Glomerular endothelial cell (primary cell): ENCODE data around the gene SNRPE. TPM values are rescaled to one million over a fixed set of nuclear protein-coding genes. Genes with fewer than 3 reads are reported as not detected.
"Not testable (repeated sequence)": the region's sequence is repeated elsewhere in the genome, so short reads cannot be mapped to it uniquely, and the experiment has no call there.

Experiments
- DNase-seq: peaks from one replicate; pipeline ENCODE4 v3.0.0-alpha.2; 2011; ENCODE audit warnings: low read depth, low spot score; ENCODE audit errors: extremely low read depth
- total RNA-seq: library from RNA; depleted of rRNA; stranded (reverse); fragments of >200 nt; gene quantifications from 2 replicates; pipeline ENCODE4 v1.2.3, GENCODE V29; 2015

SNRPE gene
- total RNA-seq = 49.2 and 52.8 TPM in 2 replicates

DNA sequence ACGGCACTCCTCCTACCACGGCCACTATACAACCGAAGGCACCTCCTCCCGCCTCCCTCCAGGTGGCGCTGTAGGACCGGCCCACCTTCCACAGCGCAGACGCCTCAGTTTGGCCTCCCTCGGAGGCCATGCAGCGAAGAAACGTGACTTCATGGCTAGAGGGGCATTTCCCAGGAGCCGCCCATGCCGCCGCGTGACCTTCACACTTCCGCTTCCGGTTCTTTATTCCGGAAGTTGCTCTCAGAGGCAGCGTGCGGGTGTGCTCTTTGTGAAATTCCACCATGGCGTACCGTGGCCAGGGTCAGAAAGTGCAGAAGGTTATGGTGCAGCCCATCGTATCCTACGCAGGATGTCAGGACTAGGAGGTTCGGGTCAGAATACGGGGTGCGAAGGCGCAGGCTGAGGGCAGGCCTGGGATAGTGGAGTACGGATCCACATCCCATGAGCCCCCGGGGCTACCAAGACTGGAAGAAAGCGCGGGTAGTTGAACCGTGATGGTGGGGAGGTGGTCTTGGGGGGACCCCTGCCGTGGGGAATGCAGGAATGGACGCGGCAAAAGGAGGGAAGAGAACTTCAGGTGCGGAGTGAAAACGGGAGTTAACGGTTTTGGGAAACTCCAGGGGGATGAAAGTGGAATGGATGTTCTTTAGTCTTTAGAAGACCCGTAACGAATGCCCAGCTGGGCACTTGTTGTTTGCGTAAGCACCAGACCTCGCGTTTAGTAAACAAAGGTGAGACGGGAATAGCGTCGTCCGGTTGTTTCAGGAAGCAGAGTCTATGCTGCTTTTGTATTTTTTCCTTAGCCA lies at the start of gene SNRPE:
SNRPE (plus strand) TSS at position 221 of the 806 bp plus-strand sequence; CDS start at position 282, 61 bp downstream.
- DNase-seq = peak; percentile 90

DNA sequence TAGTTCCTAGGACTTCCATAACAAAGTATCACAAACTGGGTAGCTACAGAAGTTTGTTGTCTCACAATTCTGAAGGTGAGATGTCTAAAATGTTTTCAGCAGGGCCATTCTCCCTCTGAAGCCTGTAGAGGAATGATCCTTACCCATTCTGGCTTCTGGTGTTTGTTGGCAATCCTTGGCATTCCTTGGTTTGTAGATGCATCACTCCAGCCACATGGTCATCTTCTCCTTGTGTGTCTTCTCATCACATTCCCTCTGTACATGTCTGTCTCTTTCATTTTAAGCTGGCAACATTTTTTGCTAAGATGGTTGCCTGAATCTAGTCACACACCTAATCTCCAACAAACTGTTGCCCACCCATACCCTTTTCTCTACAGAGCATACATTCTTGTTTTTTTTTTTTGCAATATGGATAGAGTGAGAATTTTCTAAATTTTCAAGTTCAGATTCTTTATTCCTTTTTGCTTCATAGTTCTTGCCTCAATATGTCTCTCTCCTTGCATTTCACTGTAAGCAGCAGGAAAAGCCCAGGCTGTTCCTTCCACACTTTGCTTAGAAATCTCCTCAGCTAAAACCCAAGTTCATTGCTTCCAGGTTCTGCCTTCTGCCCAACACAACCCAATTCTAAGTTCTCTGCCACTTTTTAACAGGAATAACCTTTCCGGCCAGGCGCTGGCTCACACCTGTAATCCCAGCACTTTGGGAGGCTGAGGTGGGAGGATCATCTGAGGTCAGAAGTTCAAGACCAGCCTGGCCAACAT lies 47.6 kb upstream of the SNRPE start:
- DNase-seq = no peak

DNA sequence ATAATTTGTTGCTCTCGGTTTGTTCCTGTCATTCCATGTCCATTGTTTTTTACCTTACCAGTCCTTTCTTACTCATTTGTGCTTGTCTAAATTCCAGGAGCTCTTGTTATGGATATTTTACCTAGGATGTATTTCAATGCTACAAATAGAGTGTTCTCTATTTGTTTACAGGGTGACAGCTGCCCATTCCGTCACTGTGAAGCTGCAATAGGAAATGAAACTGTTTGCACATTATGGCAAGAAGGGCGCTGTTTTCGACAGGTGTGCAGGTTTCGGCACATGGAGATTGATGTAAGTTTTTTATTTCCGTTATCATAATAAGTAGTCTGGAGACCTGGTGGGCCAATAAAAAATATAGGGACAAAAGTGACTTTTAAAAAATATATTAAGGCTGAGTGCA lies 43.0 kb upstream of the SNRPE start:
- DNase-seq = no peak

DNA sequence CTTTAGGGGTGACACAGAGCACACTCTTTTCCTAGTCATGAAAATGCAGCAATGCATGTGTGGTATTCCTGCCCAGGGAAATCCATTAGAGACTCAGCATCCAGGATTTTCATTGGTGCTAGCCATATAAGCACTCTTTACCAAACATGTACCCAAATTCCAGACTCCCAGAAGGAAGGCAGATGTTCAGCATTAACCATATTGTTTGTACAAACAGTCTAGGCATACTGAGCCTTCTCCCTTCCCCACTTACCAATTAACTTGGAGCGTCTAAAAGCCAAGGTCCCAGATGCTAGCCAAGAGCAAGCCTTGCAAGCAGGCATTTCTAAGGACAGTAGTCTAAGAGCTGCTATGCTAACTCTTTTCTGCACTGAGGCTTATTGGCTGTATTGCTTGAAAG lies 38.1 kb upstream of the SNRPE start:
- no peak for DNase-seq

DNA sequence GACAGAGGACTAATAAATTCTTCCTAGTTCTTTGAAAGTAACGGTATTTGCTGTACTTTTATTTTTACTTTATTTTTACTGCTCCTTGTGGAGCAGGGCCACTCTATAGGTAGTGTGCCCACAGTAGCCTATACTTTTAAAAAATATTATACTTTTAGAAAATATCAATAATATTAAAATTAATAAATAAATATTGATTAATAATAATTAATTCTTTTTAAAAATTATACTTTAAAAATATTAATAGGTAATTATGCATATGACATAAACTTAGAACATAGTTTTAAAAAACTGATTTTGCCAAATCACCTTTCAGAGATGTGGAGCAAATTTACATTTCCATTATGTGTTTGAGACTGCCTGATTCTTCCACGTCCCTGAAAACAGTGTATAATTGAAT lies 35.2 kb upstream of the SNRPE start:
- no peak for DNase-seq

DNA sequence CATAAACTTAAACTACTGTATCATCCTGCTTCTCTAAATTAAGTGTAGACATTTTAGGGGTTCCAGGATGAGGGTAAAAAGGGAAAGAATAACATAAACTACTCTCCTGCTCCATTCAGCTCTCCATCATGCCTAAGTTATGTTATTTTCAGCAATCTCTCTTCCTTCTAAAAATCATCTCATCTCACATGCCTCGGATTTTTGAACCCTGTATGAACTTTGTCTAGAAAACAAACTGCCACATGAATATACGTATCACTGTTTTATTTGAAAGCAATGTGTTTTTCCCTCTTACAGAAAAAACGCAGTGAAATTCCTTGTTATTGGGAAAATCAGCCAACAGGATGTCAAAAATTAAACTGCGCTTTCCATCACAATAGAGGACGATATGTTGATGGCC lies 33.4 kb upstream of the SNRPE start:
- no peak for DNase-seq

DNA sequence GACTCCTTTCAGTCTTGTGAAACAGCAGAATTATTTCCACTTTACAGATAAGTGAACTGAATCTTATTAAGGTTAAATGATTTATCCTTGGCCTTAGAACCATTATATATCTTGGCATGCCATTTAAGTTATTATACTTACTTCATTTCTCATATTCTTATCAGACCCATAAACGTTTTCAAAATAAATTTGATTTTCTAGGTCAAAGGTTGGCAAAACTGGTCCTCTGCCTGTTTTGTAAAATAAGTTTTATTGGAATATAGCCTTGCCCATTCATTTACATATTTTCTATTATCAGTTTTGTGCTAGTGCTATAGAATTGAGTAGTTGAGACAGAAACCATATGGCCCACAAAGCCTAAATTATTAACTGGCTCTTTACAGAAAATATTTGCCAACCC lies 32.9 kb upstream of the SNRPE start:
- DNase-seq = no peak

DNA sequence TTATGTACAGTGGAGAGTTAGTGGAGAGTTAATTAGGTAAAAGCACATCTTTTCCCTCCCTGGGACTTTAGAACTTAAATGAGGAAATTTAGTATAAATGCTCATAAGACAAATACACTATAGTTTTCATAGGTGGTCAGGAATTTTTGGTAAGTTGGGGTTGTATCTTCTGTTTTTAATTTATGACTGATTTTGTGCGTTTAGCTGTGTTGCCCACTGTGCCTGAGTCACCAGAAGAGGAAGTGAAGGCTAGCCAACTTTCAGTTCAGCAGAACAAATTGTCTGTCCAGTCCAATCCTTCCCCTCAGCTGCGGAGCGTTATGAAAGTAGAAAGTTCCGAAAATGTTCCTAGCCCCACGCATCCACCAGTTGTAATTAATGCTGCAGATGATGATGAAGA lies 32.2 kb upstream of the SNRPE start:
- peak; percentile 14 for DNase-seq

DNA sequence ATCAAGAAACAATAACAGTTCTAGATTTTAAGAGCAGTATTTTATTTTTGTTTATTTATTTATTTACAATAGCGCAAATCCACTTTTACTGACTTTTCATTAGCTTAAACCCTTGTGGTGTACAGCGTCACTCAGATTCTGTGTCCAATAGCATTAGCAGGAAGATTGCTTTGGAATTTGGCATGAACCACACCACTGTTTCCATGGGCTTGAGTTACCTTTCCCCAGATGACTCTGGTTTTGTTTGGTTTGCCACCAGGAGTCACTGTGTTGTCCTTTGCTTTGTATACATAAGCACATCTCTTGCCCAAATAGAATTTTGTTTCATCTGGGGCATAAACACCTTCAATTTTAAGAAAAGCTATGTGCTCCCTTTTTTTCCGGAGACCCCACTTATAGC lies 25.9 kb upstream of the SNRPE start:
- DNase-seq = no peak

DNA sequence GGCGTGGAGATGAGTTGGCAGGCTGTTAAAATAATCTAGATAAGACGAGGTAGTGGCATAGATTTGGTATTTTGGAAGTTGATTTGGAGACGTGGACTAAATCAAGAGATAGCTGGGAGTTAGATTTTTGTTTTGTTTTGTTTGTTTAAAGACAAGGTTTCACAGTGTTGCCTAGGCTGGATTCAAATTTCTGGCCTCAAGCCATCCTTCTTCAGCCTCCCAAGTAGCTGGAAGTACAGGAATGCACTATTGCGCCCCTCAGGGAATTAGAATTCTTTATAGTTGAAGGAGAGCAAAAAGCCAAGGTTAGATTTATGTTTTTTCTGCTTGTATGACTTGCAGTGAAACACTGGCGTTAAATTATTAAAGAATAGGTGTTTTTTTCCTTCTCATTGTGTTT lies 22.3 kb upstream of the SNRPE start:
- no peak for DNase-seq

DNA sequence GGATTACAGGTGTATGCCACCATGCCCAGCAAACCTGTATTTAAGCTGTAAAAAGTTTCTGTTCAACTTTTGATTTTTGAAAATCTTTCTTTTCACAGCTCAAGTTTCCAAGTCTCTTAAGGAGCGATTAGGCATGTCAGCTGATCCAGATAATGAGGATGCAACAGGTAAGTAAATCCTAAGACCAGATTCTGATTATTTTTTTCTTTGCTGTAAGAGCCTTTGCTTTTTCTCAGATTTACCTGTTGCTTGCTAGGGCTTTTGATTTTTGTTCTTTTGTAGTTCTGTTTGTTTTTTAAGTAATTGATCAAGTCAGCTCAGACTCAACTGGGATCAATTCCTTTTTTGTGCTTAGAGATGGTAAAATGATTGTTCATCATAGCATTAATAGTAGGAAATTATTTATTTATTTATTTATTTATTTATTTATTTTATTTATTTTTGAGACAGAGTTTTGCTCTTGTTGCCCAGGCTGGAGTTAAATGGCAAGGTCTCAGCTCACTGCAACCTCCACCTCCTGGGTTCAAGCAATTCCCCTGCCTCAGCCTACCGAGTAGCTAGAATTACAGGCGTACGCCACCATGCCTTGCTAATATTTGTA lies 21.1 kb upstream of the SNRPE start:
- DNase-seq = no peak

DNA sequence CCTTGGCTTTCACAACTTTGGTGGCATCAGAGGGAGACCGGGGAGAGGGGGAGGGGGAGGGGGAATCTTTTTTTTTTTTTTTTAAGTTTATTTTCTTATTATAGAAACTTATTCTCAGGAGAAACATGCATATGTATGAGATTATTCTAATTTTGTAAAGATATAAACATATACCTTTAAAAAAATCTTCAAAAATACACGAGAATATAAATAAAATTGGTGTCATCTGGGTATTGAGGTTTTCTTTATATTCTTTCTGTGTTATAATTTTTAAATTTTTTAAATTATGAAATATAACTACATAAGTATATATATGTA lies 18.9 kb upstream of the SNRPE start:
- no peak for DNase-seq

DNA sequence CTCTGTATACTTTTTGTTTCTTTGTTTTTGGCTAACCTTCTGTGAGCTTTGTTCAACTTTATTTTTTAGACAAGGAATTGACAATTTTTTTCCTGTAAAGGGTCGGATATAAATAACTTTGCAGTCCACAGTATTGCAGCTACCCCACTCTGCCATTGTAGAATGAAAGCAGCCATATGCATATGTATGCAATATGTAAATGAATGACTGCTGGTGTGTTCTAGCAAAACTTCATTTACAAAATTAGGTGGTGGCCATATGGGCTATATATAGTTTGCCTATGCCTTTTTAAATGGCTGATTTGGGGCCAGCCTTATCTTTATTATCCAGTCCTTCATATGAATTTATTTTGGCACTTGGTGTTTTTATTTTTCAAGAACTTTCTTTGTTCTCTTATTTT lies 18.0 kb upstream of the SNRPE start:
- no peak for DNase-seq

DNA sequence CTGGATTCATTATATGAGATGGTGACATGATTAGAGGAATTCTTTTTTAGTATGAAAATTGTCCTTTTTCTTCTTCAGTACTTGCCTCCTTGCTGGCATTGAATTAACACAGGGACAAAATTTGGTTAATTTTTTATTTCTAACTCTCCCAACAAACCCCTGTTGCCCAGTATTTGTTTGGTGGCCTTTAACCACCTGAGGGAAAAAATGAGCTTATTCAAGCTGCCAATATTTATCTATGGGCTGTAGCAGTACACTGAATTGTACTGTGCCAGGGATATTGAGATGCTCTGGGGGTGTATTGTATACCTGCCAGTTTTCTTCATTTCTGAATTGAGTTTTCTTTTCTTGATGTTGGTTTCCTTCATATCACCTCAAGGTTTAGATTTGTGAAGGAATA lies 8.3 kb upstream of the SNRPE start:
- not testable (repeated sequence) for DNase-seq

DNA sequence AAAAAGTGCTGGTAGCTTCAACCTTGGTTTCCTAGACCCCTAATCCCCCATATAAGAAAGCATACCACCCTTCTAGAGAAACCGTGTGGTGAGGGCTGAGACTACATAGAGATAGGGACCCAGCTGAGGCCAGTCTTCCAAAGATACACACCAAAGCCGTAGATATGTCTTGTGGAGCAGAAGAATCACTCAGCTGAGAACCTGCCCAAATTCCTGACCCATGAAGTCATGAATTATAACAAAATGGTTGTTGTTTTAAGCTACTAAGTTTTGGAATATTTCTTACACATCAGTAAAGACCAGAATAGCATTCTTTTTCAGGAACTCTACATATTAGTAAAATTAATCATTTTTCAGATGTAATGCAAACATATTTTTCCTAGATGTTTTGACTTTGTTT lies 3.3 kb upstream of the SNRPE start:
- DNase-seq = no peak

DNA sequence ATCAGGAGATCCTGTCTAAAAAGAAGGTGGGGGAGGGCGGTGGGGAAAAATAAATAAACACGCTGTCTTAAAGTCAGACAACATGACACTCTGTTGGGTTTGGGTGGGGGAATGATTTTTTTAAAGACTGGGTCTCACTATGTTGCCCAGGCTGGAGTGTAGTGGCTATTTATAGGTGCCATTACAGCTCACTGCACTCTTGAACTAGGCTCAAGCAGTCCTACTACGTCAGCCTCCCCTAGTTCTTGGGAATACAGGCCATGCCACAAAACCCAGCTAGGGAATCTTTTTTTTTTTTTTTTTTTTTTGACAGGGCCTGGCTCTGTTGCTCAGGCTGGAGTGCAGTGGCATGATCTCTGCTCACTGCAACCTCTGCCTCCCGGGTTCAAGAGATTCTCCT lies 2.4 kb upstream of the SNRPE start:
- DNase-seq = no peak

DNA sequence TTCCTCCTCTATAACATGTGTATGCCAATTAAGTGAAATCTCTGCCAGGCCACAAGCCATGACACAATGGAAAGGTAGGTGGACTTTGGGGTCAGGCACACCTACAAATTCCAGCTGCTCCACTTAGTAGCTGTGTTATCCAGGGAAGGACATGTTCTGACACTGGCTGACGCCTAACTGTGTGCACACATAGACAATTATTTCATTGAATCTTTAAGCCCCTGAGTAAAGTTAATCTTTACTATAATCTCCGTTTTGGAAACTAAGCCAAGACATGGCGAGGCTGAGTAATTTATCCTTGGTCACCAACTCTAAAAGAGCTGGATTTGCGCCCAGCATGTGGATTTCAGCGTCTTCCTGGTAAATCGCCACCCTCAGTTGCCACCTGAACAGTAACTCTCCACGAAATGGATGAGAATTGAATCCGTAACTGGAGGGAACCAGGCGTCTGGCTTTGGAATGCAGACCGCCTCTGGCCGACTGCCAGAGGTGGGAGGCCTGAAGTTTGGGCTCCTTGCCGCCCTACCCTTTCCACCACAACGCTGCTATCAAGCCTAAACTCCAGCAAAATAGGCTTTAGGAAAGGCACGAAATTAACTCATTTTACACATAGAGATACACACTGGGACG lies 888 bp upstream of the SNRPE start:
- no peak for DNase-seq

DNA sequence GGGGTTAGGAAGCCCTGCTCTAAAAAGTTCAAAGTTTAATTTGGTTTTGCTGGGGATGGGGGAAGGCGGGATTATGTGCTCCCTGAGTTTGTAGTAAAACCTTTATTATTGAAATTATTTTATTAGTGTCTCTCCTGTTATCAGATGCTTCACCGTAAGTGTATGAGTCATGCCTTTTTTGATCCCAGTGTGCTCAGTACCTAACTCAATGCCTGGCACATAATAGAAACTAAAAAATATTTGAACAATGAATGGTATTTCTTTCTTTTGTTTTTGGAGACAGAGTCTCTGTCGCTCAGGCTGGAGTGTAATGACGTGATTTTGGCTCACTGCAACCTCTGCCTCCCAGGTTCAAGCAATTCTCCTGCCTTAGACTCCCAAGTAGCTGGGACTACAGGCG lies 6.4 kb downstream of the SNRPE start:
- no peak for DNase-seq

DNA sequence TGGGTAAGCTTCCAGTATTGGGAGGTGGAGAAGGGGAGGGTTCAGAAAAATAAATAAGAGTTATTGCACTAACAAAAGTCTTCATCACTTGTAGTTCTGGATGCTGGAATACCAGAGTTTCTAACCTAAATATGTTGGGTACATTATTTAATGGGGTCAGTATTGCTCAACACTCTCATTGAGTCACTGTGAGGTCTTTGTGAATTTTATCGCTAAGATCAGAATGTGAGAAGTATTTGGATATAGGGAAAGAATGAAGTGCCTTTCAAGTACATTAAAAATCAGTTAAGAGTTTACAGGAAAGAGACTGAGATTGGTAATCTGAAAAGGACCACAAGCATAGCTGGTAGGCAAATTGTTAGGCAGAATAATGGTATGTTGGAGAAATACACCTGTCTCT lies 8.8 kb downstream of the SNRPE start:
- DNase-seq = no peak

DNA sequence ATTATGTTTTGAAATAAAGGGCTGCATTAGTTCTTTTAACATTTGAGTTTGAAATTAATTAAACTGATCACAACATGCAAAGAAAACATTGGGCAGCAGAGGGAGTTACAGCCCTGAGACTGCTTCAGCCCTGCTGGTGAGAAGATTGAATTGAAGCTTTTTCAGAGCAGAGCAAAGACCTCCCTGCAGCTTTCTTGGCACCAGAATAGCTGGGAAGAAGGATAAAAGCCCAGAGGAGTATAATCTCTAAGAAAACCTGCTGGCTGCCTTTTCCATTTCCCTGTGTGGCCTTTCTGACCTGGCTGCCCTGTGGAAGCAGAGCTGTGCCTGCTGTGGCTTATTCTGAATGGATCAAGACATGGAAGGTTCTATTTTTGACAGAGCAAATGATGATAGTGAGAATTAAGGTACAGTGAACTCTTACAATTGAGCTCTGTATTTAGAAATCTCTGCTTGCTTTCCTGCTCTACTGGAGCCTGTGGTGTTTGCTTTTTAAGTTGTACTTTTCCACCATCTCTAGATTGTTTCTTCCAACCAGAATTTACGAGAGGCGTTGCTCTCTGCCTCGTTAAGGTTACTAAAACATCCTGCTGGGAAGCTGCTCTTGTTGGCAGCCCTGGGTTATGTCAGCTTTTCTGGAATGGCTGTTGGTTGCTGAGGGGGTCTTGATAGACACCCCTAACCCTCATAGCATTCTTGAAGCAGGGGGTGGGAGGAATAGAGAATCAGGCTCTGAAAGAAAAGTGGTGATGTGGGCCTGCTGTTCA lies 9.9 kb downstream of the SNRPE start:
- no peak for DNase-seq

DNA sequence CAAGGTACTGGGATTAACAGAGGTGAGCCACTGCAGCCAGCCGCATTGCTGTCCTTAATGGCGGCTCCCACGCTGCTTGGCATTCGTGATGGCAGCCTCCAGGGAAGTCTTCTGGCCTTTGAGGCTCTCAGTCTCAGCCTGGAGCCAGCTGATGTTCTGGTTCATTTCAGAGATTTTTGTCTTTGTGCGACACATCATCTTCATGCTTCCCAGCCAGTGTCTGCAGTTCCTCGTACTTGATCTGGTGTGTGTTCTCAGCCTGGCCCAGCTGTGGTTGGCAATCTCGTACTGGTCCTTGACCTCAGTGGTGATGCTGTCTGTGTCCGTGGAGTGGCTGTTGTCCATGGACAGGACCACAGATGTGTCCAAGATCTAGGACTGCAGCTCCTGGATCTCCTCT lies 11.7 kb downstream of the SNRPE start:
- no peak for DNase-seq
